C1 segment of cervical spinal cord (tissue), 14 donors: ENCODE data around the gene CD14.
A peak's percentile ranks its signal among the peaks of the same experiment; 100 is the strongest.
"Not testable (repeated sequence)": the region's sequence is repeated elsewhere in the genome, so short reads cannot be mapped to it uniquely, and the experiment has no call there.

Experiments
- DNase-seq, 14 donors: peaks; one replicate each; lab custom pipeline; 2025; lab: John Stamatoyannopoulos, UW

CD14 gene

DNA sequence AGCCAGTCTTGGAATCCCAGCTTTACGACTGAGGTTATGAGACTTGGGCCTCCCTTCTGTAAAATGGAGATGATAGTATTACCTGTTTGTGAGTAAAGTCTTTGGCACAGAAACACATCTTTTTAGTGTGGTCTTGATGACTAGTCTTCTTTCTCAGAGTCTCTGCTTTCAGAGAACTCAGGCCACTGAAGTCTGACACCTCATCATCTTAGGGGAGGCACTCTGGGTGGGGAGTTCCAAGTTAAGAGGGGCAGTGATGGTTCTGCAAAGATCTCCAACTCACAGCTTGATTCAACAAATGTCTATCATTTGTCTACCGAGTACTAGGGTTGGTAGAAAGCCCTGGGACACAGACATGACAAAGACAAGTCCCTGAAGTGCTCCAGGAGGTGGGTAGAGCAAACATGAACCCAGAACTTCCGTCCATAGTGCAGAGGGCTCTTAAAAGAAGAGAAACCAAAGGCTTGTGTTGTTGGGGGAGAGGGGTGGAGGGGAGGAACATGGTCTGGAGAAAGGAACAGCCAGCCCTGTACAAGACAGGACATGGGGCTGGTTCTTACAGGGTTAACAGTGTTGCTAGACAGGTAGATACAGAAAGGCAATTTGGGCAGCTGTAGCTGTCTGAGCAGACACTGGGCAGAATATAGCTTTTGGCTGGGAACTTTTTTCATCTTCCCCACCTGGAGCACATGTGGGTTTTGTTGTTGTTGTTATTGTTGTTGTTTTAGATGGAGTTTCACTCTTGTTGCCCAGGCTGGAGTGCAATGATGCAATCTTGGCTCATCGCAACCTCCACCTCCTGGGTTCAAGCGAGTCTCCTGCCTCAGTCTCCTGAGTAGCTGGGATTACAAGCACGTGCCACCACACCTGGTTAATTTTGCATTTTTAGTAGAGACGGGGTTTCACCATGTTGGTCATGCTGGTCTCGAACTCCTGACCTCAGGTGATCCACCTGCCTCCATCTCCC, 2.6 kb upstream of the CD14 start:
- no peak for DNase-seq

DNA sequence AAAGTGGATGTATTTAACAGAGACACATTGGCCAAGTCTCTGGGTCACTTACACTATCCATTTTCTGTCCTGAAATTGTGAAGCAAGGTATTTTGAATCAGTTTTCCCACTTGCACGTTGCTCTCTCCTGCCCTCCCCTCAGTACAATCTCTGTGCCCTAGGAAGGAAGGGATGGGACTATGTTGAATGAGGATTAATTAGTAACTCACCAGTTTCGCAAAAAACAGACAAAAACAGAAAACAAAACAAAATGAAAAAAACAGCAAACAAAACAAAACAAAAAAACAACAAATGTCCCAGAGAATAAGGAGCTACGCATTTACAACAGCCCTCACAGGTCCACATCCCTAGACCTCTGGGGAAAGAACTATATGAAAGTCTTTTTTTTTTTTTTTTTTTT, 1.1 kb upstream of the CD14 start:
- no peak for DNase-seq

DNA sequence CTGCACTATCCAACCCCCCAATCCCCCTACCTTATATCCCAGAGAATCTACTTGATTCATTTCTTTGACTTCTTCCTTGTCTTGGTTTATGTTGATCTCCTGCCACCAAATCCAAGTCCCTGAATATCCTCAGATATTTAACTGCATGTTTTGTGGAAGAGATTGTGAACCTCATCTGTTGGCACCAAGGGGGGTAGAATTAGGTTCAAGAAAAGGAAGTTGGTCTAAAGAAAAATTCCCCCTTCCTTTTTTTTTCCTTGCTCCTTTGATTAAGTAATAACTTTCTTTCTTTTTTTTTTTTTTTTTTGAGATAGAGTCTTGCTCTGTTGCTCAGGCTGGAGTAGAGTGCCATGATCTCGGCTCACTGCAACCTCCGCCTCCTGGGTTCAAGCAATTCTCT, 526 bp upstream of the CD14 start:
- no peak for DNase-seq

DNA sequence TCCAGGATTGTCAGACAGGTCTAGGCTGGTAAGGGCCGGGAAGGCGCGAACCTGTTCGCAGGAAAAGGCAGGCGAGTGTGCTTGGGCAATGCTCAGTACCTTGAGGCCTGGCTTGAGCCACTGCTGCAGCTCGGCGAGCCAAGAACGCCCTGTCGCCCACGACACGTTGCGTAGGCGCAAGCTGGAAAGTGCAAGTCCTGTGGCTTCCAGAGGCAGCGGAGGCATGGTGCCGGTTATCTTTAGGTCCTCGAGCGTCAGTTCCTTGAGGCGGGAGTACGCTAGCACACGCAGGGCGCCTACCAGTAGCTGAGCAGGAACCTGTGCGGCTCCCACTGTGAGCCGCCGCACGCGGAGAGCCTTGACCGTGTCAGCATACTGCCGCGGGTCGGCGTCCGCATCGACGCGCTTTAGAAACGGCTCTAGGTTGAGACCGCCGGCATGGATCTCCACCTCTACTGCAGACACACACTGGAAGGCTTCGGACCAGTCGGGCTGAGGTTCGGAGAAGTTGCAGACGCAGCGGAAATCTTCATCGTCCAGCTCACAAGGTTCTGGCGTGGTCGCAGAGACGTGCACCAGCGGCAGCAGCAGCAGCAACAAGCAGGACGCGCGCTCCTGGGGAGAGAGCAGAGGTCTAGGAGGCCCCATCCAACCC, 482 bp downstream of the CD14 start:
- DNase-seq = peak in 7 of 14 donors; percentile 25 to 85 (median 46)

DNA sequence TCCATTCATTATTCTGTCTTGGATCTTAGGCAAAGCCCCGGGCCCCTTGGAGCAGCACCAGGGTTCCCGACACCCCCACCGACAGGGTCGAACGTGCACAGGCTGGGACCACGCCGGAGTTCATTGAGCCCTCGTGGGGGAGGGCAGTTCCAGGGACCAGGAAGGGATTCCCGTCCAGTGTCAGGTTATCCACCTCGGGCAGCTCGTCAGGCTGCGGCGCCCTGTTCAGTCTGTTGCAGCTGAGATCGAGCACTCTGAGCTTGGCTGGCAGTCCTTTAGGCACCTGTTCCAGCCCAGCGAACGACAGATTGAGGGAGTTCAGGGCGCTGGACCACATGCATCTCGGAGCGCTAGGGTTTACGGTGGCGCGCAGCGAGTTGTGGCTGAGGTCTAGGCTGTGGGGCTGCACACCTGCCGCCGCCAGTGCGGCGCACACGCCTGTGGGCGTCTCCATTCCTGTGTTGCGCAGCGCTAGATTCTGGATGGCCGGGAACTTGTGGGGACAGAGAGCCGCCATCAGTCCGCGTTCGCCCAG, 1.1 kb downstream of the CD14 start:
- DNase-seq = peak in 2 of 14 donors; percentile 55 to 85

DNA sequence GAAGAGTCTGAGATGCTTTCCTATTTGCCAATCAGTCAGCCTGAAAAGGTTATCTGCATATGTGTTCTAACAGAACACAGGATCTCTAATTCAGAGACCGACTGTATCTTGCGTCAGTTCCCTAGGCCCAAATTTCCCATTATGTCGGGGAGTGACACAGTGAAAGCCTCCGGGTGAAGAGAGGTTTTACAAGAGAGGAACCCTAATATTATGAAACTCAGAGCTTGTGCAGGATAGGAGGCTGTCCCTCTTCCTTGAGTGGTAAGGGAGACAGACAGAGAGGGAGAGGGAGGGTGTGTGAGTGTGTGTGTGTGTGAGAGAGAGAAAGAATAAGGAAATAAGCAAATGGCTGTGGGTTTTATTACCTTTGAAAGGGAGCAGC, 1.9 kb downstream of the CD14 start:
- peak in 1 of 14 donors; percentile 55 for DNase-seq

DNA sequence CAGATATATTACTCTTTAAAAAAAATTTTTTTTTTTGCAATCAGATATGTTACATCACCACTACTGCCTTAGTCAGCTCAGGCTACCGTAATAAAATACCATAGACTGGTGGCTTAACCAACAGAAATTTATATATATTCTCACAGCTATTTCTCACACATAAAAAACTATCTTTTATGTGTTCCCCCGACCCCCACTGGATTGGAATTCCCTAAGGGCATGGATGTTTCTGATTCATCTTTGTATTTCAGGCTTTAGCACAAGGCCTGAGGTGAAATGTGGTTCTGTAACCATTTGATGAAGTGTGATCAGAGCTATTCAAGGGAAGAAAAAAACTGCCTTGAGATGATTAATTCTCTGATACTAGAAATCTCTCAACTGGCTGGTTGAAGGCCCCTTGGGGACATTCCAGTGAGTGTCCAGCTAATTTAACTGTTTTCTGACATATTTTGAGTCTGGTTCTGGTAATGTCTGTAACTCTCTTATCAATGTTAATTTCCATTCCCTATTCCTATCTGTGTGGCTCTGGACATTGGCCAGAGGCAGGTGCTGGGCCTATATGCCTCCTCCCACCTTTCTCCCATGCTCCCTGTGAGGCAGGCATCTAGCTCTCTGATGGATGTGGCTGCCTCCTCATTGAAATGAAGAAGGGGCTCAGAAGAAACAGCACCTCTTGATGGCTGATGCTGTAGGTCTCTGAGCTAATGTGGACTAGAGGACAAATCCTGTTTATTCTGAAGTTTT, 2.5 kb downstream of the CD14 start:
- peak in 1 of 14 donors; percentile 55 for DNase-seq

DNA sequence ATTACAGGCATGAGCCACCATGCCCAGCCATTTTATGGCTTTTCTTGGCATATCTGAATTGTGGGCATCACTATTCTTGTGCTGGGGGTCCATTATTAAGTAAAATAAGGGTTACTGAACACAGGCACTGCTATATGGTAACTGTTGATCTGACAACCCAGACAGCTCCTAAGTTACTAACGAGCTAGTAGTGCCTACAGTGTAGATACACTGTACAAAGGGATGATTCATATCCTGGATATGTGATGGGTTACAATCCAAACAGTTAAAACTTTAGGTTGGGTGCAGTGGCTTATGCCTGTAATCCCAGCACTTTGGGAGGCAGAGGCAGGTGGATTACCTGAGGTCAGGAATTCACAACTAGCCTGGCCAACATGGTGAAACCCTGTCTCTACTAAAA, 4.3 kb downstream of the CD14 start:
- DNase-seq = no peak

DNA sequence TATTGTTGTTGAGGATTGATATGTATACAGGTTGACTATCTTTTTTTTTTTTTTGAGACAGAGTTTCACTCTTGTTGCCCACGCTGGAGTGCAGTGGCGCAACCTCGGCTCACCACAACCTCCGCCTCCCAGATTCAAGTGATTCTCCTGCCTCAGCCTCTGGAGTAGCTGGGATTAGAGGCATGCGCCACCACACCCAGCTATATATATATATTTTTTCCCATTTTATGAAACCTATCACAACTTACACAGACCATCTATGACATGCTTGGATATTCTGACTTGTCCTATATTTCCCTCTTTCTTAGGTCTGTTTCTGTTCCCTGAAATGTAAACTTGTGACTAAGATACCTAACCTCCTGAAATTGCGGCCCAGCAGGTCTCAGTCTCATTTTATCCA, 5.0 kb downstream of the CD14 start:
- DNase-seq = no peak

DNA sequence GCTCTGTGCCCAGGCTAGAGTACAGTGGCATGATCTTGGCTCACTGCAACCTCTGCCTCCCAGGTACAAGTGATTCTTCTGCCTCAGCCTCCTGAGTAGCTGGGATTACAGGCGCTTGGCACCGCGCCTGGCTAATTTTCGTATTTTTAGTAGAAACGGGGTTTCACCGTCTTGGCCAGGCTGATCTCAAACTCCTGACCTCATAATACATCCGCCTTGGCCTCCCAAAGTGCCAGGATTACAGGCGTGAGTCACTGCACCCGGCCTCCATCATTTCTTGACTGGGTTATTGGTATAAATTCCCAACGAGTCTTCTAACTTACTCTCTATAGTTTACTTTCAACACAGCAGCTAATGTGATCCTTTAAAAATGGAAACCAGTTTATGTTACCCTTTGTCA, 8.1 kb downstream of the CD14 start:
- DNase-seq = not testable (repeated sequence)

DNA sequence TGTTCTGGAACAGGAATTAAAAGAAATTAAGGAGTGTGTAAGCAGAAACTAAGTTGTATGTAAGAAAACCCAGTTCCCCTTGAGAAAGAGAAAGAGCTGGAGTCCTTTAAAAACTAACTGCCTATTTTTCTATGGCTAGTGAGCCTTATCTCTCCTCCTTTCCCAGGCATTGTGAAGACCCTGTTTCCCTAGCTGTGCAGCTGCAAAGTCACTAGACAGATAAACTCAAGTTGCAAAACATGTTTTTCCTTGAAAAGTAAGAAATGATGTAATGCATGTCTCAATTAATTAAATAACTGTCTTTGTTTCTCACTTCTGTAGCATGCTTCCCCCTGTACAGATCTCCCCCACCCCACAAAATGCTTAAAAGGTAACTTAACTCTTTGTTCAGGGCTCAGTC, 9.9 kb downstream of the CD14 start:
- DNase-seq = not testable (repeated sequence)

DNA sequence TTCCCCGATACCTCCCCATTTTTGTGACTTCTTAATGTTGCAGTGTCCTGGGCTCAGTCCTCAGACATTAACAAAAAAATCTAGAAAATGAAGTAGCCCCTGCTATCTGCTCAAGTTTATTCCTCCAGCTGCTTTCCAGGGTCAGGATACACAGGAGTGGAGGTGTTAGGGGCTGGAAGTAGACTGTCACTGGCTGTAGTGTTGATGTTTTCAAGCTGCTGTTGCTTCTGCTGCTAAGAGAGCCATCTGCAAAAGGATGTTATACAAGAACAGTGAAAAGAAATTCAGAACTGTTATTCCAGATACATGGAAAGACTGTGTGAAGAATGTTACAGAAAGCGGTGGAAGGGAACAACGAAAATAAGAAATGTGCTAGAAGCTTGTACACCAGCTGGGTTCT, 10.7 kb downstream of the CD14 start:
- no peak for DNase-seq

DNA sequence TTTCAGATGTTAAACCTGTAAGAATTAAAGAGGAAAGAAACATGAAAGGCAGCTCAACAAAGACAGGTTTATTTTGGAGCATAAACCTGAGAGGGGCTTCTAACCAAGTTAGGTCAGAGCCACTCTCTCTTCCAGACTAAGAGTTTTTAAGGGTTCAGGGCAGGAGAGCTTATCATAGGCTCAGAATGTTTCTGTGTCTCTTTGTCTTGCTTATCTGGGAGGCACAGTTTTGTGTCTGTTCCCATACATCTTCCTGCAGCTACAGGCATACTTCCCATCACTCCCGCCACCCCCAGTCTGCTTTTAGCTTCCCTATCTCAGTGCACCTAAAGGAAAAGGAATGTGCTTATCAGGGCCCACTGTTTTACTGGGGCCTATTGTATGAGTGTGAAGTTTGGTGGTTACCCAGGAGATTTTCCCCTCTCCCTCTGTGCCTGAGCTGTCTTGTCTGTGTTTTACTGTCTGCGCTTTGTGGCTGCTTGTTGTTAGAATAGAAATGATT, 21.9 kb downstream of the CD14 start:
- DNase-seq = no peak

DNA sequence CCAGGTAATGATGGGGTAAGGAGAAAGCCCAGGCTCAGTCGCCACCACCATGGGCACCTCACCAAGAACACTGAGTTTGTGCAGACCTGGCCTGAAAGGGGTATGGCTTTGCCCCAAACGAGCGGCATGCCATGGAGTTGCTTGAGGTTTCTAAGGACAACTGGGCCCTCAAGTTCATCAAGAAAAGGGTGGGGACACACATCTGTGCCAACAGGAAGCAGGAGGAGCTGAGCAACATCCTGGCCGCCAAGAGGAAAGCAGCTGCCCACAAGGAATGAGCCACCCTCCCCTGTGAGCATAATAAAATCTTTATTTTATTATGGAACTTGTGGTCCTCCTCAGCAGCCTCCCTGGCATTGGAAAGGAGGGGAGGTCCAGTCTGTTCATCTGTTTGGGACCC, 23.8 kb downstream of the CD14 start:
- peak in 1 of 14 donors; percentile 41 for DNase-seq

DNA sequence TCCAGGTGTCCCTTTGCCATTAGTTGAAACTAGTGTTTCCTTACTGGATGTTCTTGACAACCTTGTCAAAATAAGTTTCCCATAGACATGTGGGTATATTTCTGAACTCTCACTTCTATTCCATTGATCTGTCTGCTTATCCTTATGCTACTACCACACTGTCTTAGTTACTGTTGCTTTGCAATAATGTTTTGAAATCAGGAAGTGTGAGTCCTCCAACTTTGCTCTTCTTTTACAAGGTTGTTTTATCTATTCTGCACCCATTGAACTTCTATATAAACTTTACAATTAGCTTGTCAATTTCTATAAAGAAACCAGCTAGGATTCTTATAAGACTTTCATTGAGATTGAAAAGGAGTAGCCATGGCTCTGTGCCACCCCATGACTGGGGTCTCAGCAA, 24.3 kb downstream of the CD14 start:
- DNase-seq = no peak

DNA sequence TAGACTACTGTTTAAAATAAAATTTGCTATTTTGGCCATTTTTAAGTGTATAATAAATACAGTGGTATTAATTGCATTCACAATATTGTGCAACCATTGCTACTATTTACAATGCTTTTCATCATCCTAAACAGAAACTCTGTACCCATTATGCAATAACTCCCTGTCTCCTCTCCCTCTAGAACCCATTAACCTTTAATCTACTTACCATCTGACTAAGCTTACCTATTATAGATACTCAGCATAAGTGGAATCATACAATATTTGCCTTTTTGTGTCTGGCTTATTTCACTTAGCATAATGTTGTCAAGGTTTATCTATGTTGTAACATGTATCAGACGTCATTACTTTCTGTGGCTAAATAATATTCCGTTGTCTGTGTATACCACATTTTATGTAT, 25.9 kb downstream of the CD14 start:
- DNase-seq = no peak

DNA sequence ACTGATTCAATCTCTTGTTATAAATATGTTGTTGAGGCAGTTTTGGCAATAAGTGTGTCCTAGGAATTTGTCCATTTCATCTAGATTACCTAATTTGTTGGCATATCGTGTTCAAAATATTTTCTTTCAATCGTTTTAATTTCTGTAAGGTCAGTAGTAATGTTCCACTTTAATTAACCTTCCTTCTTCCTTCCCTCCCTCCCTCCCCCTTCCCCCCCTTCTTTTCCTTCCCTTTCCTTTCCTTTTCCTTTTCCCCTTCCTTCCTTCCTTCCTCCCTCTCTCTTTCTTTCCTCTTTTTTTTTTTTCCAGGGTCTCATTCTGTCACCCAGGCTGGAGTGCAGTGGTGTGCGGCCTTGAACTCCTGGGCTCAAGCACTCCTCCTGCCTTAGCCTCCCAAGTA, 27.1 kb downstream of the CD14 start:
- DNase-seq = no peak

DNA sequence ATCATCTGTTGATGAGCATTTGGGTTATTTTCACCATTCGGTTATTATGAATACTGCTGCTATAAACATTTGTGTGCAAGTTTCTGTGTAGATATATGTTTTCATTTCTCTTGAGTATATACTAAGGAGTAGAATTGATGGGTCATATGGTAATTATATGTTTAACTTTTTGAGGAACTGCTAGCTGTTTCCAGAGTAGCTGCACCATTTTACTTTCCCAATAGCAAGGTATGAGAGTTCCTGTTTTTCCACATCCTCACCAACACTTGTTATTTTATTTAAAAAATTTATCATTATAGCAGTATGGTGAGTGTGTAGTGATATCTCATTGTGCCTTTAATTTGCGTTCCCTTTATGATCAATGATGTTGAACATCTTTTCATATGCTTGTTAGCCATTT, 29.2 kb downstream of the CD14 start:
- no peak for DNase-seq

DNA sequence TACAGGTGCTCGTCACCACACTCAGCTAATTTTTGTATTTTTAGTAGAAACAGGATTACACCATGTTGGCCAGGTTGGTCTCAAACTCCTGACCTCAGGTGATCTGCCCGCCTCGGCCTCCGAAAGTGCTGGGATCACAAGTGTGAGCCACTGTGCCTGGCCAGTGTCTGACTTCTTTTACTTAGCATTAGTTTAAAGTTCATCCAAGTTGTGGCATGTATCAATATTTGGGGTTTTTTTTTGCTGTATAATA, 29.6 kb downstream of the CD14 start:
- DNase-seq = not testable (repeated sequence)

DNA sequence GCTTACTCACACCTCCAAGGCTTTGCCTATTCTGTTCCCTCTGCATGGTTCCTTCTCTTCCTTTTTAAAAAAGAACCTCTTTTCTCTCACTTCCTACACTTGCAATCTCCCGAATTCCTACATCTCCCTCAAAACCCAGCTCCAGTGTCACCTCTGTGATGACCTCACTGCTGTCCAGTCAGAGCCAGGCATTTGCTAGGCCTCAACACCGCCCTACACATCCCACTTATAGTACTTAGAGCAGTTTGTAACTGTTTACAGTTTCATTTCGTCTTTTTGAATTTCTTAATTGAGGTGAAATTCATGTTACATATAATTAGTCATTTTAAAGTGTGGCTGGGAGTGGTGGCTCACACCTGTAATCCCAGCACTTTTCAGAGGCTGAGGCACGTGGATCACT, 30.8 kb downstream of the CD14 start:
- DNase-seq = no peak

DNA sequence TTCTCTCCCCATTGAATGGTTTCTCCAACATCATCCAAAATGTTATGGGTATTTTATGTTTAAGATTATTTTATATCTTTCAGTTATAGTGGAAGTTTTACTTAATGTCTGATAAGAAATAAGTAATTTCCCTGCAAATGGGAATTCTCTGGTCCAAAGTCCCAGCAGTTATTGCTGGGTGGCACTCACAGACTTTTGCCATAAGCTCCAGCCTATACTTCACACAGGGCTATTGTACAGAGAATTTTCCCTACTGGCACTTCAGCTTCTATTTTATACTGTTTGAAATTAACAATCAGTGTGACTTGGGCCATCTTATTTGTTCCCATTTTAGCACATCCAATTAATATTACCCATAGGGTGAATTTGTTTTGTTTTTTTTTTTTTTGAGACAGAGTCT, 32.9 kb downstream of the CD14 start:
- no peak for DNase-seq

DNA sequence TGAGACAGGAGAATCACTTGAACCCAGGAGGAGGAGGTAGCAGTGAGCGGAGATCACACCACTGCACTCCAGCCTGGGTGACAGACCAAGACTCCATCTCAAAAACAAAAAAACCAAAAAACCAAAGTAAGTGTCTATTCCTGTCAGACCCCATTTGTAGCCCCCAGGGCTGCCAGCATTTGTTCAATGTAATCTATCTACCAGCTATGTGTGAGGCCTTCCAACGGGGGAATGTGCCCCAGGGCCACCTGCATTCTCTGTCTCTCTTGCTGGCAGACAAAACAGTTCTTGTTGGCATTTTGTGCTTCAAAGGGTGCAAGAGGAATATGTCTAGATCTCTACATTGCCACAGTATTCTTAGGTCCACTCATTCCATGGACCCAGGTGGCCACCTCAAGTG, 34.1 kb downstream of the CD14 start:
- no peak for DNase-seq
